ENCODE measurements around the gene ALG12.

- TF ChIP-seq CTCF (IDR thresholded peaks at IDR 0.05) (no peak), EZH2 (IDR thresholded peaks at IDR 0.05; ENCODE audit: borderline replicate concordance, insufficient read depth, low read depth, low read length, poor library complexity, severe bottlenecking) (no peak)
Measured at GRCh38 chr22:49886346-49887063, 31.7 kb downstream of the ALG12 start.

All from B cell (primary cell).